HL-60/S4 (cell line): ENCODE data around the gene CLIP4.
"Not testable (repeated sequence)": the region's sequence is repeated elsewhere in the genome, so short reads cannot be mapped to it uniquely, and the experiment has no call there.

ENCODE experiments used
- in situ Hi-C: fragments of 300-500 bp; cut with MboI; formaldehyde crosslinking; loops from 2 replicates; pipeline ENCODE4 v1.14.3; 2022; ENCODE audit warnings: low sequenced_read_pairs

Gene CLIP4

DNA sequence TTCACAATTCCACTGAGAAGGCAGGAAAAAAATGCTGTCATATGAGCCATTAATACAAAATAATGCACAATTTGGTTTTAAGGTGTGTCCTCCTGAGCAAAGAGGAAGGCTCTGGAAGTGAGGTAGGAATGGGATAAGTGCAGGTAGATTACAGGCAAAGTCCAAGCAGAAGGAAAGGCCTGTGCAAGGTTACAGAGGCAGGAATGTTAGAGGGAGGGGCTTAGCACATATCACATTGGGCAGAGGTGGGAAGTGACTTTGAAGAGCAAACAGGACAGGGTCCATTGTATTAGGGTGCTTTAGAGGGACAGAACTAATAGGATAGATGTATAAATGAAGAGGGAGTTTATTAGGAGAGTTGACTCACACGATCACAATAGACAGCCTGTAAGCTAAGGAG is 14.7 kb upstream of the CLIP4 start:
- in situ Hi-C loops: no loop called here

DNA sequence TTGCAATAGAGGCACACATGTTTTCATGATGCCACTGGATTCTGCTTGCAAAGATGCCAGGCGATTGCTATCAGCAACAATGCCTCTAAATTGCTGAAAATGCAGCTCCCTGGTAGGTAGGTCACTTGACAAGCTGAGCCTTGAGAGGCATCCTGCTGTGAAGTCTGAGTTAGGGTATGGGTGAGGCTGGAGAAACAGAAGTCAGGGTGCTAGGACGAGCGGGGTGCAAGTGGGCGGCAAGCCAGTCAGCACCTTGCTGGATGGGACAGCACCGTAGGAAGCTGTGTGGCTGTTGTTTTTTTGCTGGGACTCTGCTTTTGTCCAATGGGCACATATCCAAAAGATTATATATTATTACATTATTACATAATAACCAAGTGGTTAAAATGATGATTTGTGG is 10.5 kb upstream of the CLIP4 start:
- in situ Hi-C loops: no loop called here

DNA sequence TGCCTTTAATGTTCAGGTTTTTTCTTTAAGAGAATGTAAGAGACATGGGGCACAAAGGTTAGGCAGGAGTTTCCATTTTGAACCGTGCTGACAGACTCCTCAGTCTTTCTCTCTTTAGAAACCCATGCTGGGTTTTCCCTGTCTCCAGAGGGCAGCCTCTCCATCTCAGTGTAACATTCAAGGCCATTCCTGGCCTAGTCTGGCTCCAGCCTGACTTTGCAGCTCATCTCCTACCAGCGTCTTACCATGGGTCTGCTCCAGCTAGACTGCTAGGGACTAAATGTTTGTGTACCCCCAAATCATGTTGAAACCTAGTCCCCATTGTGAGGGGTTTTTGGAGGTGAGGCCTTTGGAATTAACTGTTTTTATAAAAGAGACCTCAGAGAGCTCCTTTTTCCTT is 9.8 kb upstream of the CLIP4 start:
- in situ Hi-C loops: no loop called here

DNA sequence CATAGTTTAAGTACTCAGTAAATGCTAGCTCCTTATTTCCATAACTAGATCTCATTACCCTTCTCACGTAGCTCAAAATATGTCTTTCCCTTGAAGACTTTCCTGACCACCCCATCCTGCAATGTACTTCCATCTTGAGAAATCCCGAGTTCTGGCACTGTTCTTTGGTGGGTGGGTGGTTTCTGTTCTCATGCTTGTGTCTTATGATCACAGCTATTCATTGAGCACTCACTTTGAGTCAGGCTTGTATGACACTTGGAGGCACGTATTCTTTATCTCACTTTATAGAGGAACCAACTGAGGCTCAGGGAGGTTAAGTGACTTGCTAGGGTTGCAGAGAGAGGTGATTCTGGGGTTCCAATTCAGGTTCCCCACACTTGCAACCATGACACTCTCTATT is 9.0 kb upstream of the CLIP4 start:
- in situ Hi-C loops: no loop called here

DNA sequence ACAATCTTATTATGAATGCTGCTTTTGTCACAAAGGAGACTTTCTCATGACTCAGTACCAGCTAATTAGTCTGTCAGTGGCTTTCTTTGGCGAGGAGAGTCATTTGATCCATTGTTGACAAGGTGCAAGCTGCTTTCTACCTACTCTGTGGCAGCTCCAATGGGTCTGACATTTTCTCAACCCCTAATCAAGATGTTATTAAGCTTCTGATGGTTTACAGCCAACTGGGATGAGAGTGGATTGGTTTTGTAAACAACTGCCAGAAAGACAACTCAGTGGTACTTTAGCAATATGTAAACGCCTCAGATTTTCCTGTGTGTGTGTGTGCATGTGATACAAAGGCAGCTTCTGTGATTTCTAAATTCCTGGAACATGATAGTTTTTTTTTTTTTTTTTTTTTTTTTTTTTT is 8.2 kb upstream of the CLIP4 start:
- in situ Hi-C loops: no loop called here

DNA sequence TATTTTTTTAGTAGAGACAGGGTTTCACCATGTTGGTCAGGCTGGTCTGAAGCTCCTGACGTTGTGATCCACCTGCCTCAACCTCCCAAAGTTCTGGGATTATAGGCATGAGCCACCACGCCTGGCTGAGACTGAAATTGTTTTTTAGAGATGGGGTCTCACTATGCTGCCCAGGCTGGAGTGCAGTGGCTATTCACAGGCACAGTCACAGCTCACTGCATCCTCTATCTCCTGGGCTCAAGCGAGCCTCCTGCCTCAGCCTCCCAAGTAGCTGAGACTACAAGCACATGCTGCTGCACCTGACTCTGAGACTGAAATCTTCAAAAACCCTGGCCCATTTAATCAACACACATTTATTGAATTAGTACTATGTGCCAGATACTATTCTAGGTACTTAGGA is 7.7 kb upstream of the CLIP4 start:
- in situ Hi-C loops: not testable (repeated sequence)

DNA sequence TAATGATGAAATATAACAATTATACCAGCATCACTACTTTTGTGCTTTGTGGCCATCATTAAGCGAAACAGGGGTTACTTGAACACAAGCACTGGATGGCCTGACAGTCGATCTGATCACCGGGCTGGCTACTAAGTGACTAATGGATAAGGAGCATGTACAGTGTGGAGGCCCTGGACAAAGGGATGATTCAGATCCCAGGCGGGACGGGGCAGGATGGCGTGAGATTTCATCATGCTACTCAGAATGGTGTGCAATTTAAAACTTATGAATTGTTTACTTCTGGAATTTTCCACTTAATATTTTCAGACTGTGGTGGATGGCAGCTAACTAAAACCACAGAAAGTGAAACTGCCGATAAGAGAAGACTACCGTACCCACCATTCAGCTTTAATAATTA is 7.0 kb upstream of the CLIP4 start:
- in situ Hi-C loops: no loop called here

DNA sequence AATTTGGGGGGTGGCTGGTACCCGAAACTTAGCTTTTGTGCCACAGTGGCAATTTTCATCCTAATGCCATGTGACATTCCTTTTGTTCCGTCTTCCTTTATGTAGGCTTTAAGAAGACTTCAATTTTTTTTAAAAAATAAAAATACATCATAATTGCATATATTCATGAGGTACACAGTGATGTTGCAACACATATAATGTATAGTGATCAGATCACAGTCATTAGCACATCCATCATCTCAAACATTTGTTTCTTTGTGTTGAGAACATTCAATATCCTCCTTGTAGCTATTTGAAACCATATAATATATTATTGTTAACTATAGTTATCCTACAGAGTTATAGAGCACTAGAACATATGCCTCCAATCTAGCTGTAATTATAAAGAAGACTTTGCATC is 6.0 kb upstream of the CLIP4 start:
- in situ Hi-C loops: no loop called here

DNA sequence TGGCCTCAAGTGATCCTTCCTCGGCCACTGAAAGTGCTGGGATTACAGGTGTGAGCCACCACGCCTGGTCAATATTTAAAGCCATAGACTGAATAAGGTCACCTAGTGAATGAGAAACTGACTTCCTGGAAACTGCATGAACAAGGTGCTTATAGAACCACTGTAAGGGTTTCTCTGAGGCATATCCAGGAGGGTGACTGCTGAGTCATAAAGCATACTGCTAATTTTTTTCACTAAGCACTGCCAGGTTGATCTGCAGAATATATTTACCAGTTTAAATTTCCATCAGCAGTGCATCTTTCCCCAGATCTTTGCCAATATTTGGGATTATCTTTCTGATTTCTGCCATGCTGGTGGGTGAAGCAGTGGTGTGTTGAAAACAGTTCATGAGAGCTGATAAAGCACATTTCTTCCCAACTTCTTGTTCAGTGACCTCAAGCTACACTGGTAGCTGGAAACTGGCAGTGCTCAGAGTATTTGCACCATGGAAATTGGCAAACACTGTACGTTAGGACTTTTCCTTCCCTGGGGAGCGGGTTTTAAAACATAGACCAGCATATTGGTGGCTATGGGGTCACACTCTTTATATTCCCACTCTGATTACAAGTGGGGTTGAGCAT is 4.2 kb upstream of the CLIP4 start:
- in situ Hi-C loops: no loop called here

DNA sequence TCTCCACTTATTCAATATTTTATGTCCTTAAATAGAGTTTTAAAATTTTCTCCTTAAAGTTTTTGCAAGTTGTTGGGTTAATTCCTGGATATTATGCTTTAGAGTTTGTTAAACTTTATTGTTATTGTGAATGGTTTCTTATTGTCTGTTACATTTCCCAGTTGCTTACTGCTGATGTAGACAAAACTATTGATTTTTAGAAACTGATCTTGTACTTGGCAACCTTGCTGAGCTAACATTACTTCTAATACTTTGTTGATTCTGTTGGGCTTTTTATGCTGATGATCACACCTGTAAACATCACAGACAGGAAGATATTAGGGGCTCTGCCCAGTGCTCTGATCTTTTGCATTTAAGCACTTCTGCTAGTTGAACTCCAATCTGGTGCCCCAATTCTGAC is 2.8 kb upstream of the CLIP4 start:
- in situ Hi-C loops: no loop called here

DNA sequence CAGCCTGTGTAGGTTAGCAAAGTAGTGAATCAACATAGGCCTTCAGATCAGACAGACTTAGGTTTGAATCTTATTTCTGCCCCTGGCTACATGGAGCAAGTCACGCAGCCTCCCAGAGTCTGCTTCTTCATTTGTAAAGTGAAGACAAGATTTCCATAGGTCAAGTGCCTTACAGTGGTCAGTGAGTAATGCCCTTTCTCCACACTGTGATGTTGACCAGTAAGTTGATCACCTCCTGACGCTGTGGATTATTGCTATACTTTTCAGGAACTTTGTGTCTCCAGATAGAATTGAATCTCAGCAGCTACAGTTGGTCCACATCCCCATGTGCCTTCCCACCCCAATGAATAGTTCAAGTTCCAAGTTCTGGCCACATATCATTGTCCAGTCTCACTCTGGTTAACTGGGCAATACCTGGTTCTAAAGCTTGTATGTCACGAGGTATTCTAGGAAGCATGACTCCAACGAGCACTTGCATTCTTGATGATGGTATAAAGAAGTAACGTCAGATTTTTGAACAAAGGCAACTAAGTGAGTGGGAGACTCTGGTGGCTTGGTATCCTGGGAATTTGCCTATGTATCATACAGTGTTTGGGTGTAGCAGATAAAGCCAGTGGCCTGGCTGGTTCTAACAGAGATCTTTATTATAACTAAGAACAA is 2.1 kb upstream of the CLIP4 start:
- in situ Hi-C loops: no loop called here

DNA sequence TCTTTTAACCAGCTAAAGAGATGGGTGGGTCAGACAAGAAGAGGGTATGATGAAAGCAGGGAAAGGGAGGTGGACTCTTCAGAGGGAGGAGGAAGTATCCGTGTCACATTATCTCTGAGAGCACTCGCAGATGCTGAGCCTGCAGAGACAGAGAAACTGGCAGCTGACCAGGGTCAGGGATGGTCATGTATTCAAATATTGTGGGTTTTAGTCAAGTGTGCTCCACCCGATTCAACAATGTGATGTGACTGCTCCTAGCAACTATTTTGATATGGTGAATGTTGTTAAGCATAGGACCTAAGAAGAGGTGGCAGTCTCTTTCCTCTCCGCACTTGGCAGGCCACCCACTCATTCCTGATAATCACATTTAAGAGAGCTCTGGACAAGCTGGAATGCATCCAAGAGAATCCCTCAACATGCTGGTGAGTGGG is 1.3 kb upstream of the CLIP4 start:
- in situ Hi-C loops: no loop called here

DNA sequence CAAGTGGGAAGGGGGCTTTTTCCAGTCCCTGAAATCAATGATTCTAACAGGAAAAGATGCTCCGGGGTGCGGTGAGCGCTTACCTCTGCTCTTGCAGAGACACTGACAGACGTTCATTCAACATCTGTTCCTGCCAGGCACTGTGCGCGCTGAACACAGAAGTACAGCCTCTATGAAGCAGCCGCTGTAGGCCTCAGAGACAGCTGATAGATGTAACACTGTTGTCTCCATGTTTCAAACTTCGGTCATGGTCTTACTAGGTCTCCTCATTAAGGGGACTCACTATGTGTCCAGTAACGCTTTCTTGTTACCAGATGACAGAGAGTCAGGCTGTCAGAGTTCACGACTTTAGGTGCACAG is 649 bp upstream of the CLIP4 start:
- in situ Hi-C loops: no loop called here

DNA sequence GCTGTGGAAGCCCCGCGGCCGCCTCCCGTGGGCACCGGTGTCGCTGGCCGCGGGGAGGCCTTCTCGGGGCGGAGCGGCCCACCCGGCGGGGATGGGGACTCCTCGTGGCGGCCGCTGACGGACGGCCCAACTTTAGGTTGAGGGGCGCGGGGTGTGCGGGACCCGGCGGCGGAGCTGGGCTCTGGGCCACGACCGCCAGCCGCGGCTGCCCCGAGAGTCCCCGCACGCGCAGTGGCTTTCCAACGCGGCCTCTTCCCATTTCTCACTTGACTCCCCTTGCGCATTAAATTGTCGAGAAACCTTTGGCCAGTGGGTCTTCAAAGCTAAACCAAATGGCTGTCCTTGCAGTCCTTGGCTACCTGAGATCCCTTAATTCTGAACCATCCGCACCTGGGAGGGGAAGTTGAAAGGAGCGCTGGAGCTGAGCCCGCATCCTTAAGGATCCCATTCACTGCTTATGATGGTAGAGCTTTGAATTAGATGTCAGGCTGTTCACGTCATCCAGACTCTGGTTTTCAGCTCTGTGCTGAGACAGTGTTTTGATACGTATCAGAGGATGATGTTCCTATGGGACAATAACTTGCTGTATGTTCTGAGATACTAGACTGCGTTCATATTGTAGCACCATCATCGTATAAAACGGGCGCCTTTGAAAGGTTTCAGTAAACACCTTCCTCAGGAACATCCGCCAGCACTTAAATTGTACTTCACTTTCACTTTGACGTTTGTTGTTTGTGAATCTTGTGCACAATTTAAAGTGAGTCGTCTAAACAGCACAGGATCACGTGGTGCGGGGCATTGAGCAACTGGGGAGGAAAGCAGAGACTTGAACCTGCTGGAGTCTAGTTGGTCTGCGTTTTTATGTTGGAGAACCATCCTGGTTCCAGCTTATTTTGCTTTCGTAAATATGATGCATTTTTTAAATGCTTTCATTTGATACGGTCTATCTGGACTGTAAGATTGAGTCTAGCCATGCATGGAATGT is 874 bp downstream of the CLIP4 start:
- in situ Hi-C loops: no loop called here

DNA sequence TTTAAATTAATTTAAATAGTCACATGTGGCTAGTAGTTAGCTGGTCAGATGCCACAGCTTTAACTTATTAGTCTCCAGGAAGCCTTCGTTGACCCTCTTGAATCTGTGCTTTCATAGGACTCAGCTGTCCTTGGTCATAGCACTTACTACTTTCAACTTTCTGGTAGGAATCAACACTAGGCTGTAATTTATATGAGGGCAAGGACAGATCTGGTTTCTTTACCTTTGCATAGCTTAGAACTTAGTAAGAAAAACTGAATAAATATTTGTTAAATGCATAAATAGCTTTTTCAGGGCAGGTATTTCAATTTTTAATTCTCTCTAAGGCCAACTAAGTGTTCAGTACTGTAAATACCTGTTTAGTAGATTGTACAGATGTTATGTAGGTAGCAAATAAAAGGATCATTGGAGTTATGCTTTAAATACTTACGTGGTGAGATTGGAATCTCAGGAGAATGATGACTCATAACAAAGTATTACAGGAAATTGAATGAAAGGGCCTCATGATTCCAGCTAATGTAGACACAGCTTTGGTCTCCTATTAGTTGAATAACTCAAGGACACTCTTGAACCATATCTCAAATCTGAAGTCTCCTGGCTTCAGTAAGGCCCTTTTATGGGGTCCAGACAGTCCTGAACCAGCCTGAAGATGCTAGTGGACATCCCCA is 2.6 kb downstream of the CLIP4 start:
- in situ Hi-C loops: no loop called here

DNA sequence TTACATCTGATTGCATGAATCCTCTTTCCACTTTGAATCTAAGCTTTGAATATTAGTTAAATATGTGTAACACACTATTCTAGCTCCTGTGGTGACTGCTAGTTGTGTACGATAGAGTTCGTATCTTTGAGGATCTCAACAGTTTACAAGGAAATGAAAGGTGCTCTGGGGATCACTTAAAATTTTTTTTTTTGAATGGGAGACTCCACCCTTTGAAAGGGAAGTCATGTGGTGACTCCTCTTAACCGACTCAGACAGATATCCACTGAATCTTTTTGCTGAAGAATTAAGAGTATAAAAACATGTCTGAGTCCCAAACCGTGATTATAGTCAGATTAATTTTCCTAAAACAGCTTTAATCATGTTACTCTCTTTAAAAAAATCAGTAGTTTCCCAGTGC is 4.0 kb downstream of the CLIP4 start:
- in situ Hi-C loops: no loop called here

DNA sequence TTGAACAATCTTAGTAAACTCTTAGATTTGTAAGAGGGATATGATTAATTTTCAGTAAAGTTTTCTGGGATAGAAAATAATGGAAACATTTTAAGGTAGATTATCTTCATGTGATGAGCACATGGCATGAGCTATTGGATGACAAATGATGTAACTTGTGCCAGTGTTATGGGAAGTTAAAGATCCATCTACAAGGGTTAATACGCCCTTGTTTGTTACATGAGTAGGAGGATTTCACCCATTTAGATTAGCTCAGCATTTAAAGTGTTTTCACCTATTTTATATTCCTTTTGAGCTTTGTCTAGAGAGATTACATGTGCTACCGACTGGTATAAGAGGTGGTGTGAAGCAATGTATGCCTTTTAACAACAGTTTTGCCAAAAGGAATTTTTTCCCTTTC is 5.6 kb downstream of the CLIP4 start:
- in situ Hi-C loops: no loop called here

DNA sequence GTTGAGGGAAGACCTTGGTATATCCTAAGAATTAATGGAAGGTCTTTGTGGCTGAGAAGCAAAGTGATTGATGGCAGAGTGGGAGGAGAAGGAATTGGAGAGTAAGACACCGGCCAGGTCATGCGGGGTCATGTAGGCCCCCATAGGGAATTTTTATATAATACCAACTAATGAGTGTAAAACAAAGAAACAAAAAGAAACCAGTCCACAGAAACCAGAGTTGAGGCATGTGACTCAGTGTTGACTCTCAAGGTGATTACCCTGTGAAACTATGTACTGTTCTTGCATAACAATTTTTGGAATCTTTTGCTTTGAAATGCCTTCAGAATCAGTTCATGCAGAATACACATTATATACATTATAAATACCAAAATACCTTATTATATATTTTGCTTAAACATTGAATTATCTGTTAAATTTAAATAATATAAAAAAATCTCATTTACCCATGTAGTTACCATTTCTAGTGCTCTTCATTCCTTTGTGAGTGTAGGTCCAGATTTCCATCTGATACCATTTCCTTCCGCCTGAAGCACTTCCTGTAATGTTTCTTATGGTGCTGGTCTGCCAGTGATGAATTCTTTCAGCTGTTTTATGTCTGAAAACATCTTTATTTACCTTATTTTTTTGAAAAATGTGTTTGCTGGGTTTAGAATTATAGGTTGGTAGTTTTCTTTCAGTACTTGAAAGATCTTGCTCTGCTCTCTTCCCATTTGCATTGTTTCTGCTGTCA is 8.6 kb downstream of the CLIP4 start:
- in situ Hi-C loops: no loop called here

DNA sequence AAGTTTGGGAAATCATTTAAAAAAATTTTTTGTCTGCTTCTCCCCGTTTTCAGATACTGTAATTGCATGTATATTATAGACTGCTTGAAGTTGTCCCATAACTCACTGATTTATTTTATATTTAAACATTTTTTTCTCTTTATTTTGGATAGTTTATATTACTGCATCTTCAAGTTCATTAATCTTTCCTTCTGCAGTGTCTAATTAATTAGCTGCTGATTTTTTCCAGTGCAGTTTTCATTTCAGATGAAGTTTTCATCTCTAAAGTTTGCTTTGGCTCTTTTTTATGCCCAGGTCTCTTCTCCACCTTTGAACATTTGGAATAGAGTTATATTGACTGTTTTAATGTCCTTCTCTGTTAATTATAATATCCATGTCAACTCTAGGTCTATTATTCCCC is 9.3 kb downstream of the CLIP4 start:
- in situ Hi-C loops: no loop called here

DNA sequence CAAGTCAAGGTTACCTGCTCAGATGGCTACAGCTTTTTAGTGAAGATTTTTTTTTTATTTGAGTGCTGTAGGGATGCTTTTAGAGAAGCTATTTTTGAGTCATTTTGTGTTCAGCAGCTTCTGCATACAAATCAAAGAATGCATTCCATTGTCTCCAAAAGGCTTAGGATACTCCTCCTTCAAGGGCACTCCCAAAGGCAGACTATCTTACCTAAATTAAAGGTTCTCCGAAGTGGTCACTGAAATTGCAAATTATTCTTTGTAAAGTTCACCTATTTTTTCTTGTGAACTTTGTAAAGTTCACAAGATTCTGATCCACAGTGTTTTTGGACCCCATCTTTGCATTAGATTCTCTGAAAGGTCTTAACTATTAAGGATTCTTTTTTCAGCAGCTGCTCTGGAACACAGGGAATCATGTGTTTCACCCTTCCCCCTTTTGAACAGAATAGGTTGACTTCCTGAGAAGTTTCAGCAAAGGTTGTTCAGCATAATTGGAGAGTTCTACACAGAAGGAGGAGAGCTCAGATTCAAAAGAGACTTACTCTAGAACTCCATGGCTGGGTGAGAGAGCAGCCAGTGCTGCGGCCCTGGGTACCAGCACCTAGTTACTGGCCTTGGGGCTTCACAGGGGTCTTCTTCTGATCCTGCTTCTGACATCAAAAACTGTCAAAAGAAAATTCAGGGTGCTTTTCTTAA is 14.5 kb downstream of the CLIP4 start:
- in situ Hi-C loops: no loop called here
